HEK293 (cell line): ENCODE data around the gene PSD4.

ENCODE experiments used
- CTCF ChIA-PET: fragments of 350-600 bp; formaldehyde crosslinking; extraction: SDS; loops from one replicate; lab custom pipeline; 2021; ENCODE audit warnings: antibody characterized with exemption; lab: Yijun Ruan, JAX
- POLR2A ChIA-PET: fragments of 300-600 bp; formaldehyde crosslinking; extraction: SDS; loops from one replicate; lab custom pipeline; 2020; ENCODE audit warnings: antibody characterized with exemption, inconsistent platforms; lab: Yijun Ruan, JAX
- H3K27ac ChIP-seq: fragments of 200-500 bp; sonication (Bioruptor generic); 2 replicates; pipeline ENCODE4 v1.5.1; 2014; ENCODE audit warnings: low read depth, low read length, control low read depth, inconsistent platforms; ENCODE audit errors: extremely low read depth
- H3K36me3 ChIP-seq, 2 experiments: fragments of 200-500 bp in 1 of 2; sonication (Bioruptor generic) in 1 of 2; 1 replicate in 1 of 2; 2 replicates in 1 of 2; pipeline ENCODE4 v1.5.1; 2014 to 2017; ENCODE audit warnings: inconsistent platforms in 2 of 2, low read length in 2 of 2; ENCODE audit not compliant: control insufficient read depth in 2 of 2, insufficient read depth in 1 of 2
- H3K4me1 ChIP-seq: fragments of 200-500 bp; sonication (Bioruptor generic); 2 replicates; pipeline ENCODE4 v1.5.1; 2014; ENCODE audit warnings: mild to moderate bottlenecking, low read length, inconsistent platforms; ENCODE audit not compliant: control insufficient read depth, insufficient read depth
- H3K4me3 ChIP-seq: 2 replicates; pipeline ENCODE4 v1.5.1; 2011; ENCODE audit warnings: low read depth, mild to moderate bottlenecking, control low read depth, low read length, moderate library complexity
- H3K9me3 ChIP-seq: fragments of 200-500 bp; sonication (Bioruptor generic); 2 replicates; pipeline ENCODE4 v1.5.1; 2014; ENCODE audit warnings: low read depth, low read length, inconsistent platforms; ENCODE audit not compliant: control insufficient read depth, insufficient read depth
- GLIS2 ChIP-seq: fragments of 450-650 bp; formaldehyde crosslinking; IDR thresholded peaks from 2 replicates; pipeline ENCODE4 v1.5.1; 2016; ENCODE audit warnings: missing biosample characterization, missing genetic modification characterization
- HOXA7 ChIP-seq: sonication (generic); formaldehyde crosslinking; IDR thresholded peaks from 2 replicates; pipeline ENCODE4 v1.8.1; 2022; ENCODE audit warnings: missing genetic modification reagents, borderline replicate concordance
- KLF1 ChIP-seq: fragments of 450-650 bp; formaldehyde crosslinking; IDR thresholded peaks from 2 replicates; pipeline ENCODE4 v1.5.1; 2016; ENCODE audit warnings: missing biosample characterization, missing genetic modification characterization
- KLF10 ChIP-seq: fragments of 450-650 bp; IDR thresholded peaks from 2 replicates; pipeline ENCODE4 v1.5.1; 2018; ENCODE audit warnings: missing biosample characterization, mild to moderate bottlenecking, missing genetic modification characterization
- KLF9 ChIP-seq: fragments of 450-650 bp; formaldehyde crosslinking; IDR thresholded peaks from 2 replicates; pipeline ENCODE4 v1.5.1; 2016; ENCODE audit warnings: missing biosample characterization, missing genetic modification characterization, low read depth
- SCRT1 ChIP-seq: fragments of 450-650 bp; formaldehyde crosslinking; IDR thresholded peaks from 2 replicates; pipeline ENCODE4 v1.5.1; 2016; ENCODE audit warnings: missing biosample characterization, missing genetic modification characterization, borderline replicate concordance
- SCRT2 ChIP-seq: fragments of 450-650 bp; formaldehyde crosslinking; IDR thresholded peaks from 2 replicates; pipeline ENCODE4 v1.5.1; 2016; ENCODE audit warnings: missing biosample characterization, missing genetic modification characterization
- ZNF132 ChIP-seq: fragments of 450-650 bp; formaldehyde crosslinking; IDR thresholded peaks from 2 replicates; pipeline ENCODE4 v1.5.1; 2017; ENCODE audit warnings: missing biosample characterization, missing genetic modification characterization, borderline replicate concordance
- ZNF146 ChIP-seq: fragments of 450-650 bp; formaldehyde crosslinking; IDR thresholded peaks from 2 replicates; pipeline ENCODE4 v1.5.1; 2016; ENCODE audit warnings: missing biosample characterization, missing genetic modification characterization
- ZNF155 ChIP-seq: fragments of 450-650 bp; formaldehyde crosslinking; IDR thresholded peaks from 2 replicates; pipeline ENCODE4 v1.5.1; 2016; ENCODE audit warnings: missing biosample characterization, missing genetic modification characterization
- ZNF274 ChIP-seq, 2 experiments: fragments of 200-500 bp in 1 of 2; fragments of 450-650 bp in 1 of 2; sonication (Bioruptor generic) in 1 of 2; formaldehyde crosslinking in 1 of 2; IDR thresholded peaks; 2 replicates each; pipeline versions ENCODE4 v1.5.1 to v1.6.1; 2014 to 2016; ENCODE audit warnings: borderline replicate concordance in 1 of 2, inconsistent platforms in 1 of 2, low read length in 1 of 2, missing biosample characterization in 1 of 2, missing genetic modification characterization in 1 of 2
- ZNF658 ChIP-seq: fragments of 450-650 bp; formaldehyde crosslinking; IDR thresholded peaks from 2 replicates; pipeline ENCODE4; 2016; ENCODE audit warnings: missing biosample characterization, missing genetic modification characterization
- ZNF830 ChIP-seq: fragments of 450-650 bp; IDR thresholded peaks from 2 replicates; pipeline ENCODE4 v1.5.0; 2018; ENCODE audit warnings: missing biosample characterization, missing genetic modification characterization, low read depth, mild to moderate bottlenecking, moderate library complexity
- TF ChIP-seq, protein P1 (sequence below): fragments of 450-650 bp; formaldehyde crosslinking; IDR thresholded peaks from 2 replicates; pipeline ENCODE4 v1.5.1; 2017; ENCODE audit warnings: missing biosample characterization, missing genetic modification characterization
- TF ChIP-seq, protein P2 (sequence below): fragments of 450-650 bp; formaldehyde crosslinking; IDR thresholded peaks from 2 replicates; pipeline ENCODE4 v1.5.1; 2016; ENCODE audit warnings: missing biosample characterization, missing genetic modification characterization
- TF ChIP-seq, protein P3 (sequence below): fragments of 450-650 bp; formaldehyde crosslinking; IDR thresholded peaks from 2 replicates; pipeline ENCODE4 v1.5.1; 2016; ENCODE audit warnings: missing biosample characterization, missing genetic modification characterization, borderline replicate concordance
- TF ChIP-seq, protein P4 (sequence below): fragments of 450-650 bp; formaldehyde crosslinking; IDR thresholded peaks from 2 replicates; pipeline ENCODE4 v1.5.1; 2017; ENCODE audit warnings: missing biosample characterization, missing genetic modification characterization
- TF ChIP-seq, protein P5 (sequence below): fragments of 450-650 bp; formaldehyde crosslinking; IDR thresholded peaks from 2 replicates; pipeline ENCODE4 v1.5.1; 2016; ENCODE audit warnings: missing biosample characterization, missing genetic modification characterization
- TF ChIP-seq, protein P6 (sequence below): fragments of 450-650 bp; formaldehyde crosslinking; IDR thresholded peaks from 2 replicates; pipeline ENCODE4 v1.5.1; 2016; ENCODE audit warnings: missing biosample characterization, missing genetic modification characterization

Gene PSD4

DNA sequence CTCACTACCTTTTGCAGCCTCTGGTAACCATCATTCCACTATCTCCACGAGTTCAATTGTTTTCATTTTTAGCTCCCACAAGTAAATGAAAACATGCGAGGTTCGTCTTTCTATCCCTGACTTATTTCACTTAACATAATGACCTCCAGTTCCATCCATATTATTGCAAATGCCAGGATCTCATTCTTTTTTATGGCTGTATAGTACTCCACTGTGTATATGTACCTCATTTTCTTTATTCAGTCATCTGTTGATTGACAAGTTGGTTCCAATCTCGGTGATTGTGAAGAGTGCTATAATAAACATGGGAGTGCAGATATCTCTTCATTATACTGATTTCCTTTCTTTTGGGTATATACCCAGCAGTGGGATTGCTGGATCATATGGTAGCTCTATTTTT, 29.5 kb upstream of the PSD4 start:
- Histone ChIP-seq H3K27ac (no peak overlapping the region), H3K36me3 (no peaks in the 10 kb centered on the region), H3K9me3 (no peaks in the 10 kb centered on the region), H3K4me1 (no peaks in the 10 kb centered on the region), H3K4me3 (no peak overlapping the region)
- POLR2A ChIA-PET = no interaction called here
- TF ChIP-seq KLF1 (tag by site-specific recombination) (no peak), ZNF658 (tag by site-specific recombination) (no peak), ZNF146 (tag by site-specific recombination) (peak; percentile 71), ZNF132 (tag by site-specific recombination) (no peak)
- TF ChIP-seq, protein P1, sequence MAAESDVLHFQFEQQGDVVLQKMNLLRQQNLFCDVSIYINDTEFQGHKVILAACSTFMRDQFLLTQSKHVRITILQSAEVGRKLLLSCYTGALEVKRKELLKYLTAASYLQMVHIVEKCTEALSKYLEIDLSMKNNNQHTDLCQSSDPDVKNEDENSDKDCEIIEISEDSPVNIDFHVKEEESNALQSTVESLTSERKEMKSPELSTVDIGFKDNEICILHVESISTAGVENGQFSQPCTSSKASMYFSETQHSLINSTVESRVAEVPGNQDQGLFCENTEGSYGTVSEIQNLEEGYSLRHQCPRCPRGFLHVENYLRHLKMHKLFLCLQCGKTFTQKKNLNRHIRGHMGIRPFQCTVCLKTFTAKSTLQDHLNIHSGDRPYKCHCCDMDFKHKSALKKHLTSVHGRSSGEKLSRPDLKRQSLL (tag by site-specific recombination) = no peak
- TF ChIP-seq, protein P2, sequence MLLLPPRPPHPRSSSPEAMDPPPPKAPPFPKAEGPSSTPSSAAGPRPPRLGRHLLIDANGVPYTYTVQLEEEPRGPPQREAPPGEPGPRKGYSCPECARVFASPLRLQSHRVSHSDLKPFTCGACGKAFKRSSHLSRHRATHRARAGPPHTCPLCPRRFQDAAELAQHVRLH = 0 out of 2 replicates have a peak, but pooled peaks have one; percentile 38
- CTCF ChIA-PET = interaction anchor here (0.6 to 0.8 kb wide), 4 partner anchors 27 to 1934 kb away, joined by 3 to 4 read pairs (median 4); no protein-coding TSS in a partner anchor

DNA sequence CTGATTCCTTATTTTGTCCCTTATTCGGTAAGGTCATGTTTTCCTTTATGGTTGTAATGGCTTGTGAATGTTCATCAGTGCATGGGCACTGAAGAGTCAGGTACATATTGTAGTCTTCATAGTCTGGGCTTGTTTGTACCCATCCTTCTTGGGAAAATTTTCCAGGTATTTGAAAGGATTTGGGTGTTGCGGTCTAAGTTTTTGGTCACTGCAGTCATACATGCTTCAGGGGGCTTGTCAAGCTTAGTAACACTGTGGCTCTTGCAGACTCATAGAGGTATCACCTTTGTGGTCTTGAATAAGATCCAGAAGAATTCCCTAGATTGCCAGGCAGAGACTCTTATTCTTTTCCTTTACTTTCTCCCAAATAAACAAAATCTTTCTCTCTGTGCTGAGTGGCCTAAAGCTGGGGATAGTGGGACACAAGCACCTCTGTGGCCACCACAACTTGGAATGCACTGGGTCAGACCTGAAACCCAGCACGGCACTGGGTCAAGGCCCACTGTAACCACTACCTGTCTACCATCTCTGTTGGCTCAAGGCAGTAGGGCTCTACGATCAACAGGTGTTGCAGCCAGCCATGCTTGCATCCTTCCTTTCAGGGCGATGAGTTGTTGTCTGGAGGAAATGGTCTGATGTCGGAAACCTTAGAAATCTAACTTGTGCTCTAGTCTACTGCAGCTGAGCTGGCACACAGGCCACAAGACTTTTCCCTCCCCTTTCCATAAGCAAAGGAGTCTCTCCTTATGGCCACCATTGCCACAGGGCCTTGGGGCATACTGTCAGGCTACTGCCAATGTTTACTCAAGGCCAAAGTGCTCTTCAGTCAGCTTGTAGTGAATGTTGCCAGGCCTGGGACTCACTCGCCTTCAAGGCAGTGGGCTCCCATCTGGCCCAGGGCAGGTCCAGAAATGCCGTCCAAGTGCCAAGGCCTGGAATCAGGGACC, 24.9 kb upstream of the PSD4 start:
- H3K36me3 ChIP-seq = no peaks in the 10 kb centered on the region
- H3K4me1 ChIP-seq = no peaks in the 10 kb centered on the region
- CTCF ChIA-PET = interaction anchor here (0.6 to 2.1 kb wide), 9 partner anchors 8 to 241 kb away, joined by 3 to 11 read pairs (median 4); partner anchors contain the start of gene IL36A
- no peak overlapping the region for H3K27ac ChIP-seq
- TF ChIP-seq SCRT1 (tag by site-specific recombination) (0 out of 2 replicates have a peak, but pooled peaks have one; percentile 32), ZNF274 (IDR thresholded peaks at IDR 0.05; ENCODE audit: low read length) (no peak), ZNF274 (tag by site-specific recombination; IDR thresholded peaks at IDR 0.05; ENCODE audit: borderline replicate concordance) (no peak), SCRT2 (tag by site-specific recombination) (peak; percentile 67)
- TF ChIP-seq, all 188 proteins: peak for 2
- Histone ChIP-seq H3K9me3 (no peaks in the 10 kb centered on the region), H3K4me3 (no peak overlapping the region)
- POLR2A ChIA-PET = no interaction called here

DNA sequence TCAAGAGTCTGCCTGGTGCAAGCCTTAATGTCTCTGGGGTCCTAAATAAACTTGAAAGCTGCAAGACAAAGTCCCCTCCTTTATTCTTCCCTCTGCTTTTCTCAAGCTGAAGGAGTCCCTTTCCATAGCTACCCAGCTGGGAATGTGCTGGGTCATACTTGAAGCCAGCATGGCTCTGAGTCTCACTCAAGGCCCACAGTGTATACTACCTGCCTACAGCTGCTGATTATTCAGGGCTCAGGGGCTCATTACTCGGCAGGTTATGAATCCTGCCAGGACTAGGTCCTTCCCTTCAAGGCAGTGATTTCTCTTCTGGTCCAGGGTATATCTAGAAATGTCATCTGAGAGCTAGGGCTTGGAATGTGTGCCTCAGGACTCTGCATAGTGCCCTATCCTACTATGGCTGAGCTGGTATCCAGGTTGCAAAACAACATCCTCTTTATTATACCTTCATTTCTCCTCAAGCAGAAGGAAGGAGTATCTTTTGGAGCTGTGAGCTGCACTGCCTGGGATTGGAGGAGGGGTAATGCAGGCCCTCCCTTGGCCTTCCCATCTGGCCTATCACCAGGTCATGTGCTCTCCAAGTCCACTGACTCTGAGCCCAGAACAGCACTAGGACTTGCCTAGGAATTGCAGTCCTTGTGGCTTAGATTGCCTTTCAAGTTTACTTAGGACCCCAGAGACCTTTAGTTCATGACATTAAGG, 24.1 kb upstream of the PSD4 start:
- CTCF ChIA-PET = interaction anchor here (0.9 to 2.1 kb wide), 5 partner anchors 9 to 240 kb away, joined by 3 to 11 read pairs (median 4); no protein-coding TSS in a partner anchor
- Histone ChIP-seq H3K27ac (no peak overlapping the region), H3K36me3 (no peaks in the 10 kb centered on the region), H3K9me3 (no peaks in the 10 kb centered on the region), H3K4me1 (no peaks in the 10 kb centered on the region), H3K4me3 (no peak overlapping the region)
- POLR2A ChIA-PET = no interaction called here
- TF ChIP-seq GLIS2 (tag by site-specific recombination) (no peak), KLF9 (no peak), ZNF155 (tag by site-specific recombination) (no peak), ZNF132 (tag by site-specific recombination) (no peak), KLF10 (no peak), HOXA7 (no peak), ZNF830 (no peak)
- TF ChIP-seq, protein P3, sequence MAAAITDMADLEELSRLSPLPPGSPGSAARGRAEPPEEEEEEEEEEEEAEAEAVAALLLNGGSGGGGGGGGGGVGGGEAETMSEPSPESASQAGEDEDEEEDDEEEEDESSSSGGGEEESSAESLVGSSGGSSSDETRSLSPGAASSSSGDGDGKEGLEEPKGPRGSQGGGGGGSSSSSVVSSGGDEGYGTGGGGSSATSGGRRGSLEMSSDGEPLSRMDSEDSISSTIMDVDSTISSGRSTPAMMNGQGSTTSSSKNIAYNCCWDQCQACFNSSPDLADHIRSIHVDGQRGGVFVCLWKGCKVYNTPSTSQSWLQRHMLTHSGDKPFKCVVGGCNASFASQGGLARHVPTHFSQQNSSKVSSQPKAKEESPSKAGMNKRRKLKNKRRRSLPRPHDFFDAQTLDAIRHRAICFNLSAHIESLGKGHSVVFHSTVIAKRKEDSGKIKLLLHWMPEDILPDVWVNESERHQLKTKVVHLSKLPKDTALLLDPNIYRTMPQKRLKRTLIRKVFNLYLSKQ = no peak
- TF ChIP-seq, protein P4, sequence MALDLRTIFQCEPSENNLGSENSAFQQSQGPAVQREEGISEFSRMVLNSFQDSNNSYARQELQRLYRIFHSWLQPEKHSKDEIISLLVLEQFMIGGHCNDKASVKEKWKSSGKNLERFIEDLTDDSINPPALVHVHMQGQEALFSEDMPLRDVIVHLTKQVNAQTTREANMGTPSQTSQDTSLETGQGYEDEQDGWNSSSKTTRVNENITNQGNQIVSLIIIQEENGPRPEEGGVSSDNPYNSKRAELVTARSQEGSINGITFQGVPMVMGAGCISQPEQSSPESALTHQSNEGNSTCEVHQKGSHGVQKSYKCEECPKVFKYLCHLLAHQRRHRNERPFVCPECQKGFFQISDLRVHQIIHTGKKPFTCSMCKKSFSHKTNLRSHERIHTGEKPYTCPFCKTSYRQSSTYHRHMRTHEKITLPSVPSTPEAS (tag by site-specific recombination) = no peak
- TF ChIP-seq, protein P5, sequence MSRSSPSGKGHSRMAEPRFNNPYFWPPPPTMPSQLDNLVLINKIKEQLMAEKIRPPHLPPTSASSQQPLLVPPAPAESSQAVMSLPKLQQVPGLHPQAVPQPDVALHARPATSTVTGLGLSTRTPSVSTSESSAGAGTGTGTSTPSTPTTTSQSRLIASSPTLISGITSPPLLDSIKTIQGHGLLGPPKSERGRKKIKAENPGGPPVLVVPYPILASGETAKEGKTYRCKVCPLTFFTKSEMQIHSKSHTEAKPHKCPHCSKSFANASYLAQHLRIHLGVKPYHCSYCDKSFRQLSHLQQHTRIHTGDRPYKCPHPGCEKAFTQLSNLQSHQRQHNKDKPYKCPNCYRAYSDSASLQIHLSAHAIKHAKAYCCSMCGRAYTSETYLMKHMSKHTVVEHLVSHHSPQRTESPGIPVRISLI (tag by site-specific recombination) = no peak
- TF ChIP-seq, protein P6, sequence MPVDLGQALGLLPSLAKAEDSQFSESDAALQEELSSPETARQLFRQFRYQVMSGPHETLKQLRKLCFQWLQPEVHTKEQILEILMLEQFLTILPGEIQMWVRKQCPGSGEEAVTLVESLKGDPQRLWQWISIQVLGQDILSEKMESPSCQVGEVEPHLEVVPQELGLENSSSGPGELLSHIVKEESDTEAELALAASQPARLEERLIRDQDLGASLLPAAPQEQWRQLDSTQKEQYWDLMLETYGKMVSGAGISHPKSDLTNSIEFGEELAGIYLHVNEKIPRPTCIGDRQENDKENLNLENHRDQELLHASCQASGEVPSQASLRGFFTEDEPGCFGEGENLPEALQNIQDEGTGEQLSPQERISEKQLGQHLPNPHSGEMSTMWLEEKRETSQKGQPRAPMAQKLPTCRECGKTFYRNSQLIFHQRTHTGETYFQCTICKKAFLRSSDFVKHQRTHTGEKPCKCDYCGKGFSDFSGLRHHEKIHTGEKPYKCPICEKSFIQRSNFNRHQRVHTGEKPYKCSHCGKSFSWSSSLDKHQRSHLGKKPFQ (tag by site-specific recombination) = no peak
- TF ChIP-seq, protein P2 = no peak
